HepG2 (cell line): Measurements from ENCODE around the gene LCMT2. TPM values are rescaled to one million over a fixed set of nuclear protein-coding genes. Genes with fewer than 3 reads are reported as not detected.

Source experiments
- BCL6 ChIP-seq: IDR thresholded peaks from 2 replicates; pipeline ENCODE4 v1.6.1; 2016; ENCODE audit warnings: missing genetic modification reagents, missing compliant biosample characterization
- CHD4 ChIP-seq: fragments of 200-600 bp; sonication (generic); IDR thresholded peaks from 2 replicates; pipeline ENCODE4 v1.7.0; 2017; ENCODE audit warnings: mild to moderate bottlenecking, low read length, borderline replicate concordance
- EED ChIP-seq: sonication (generic); formaldehyde crosslinking; IDR thresholded peaks from 2 replicates; pipeline ENCODE4 v1.5.0; 2020; ENCODE audit warnings: mild to moderate bottlenecking, missing genetic modification reagents
- ELF1 ChIP-seq: sonication (generic); formaldehyde crosslinking; IDR thresholded peaks from 2 replicates; pipeline ENCODE4 v1.4.0; 2020; ENCODE audit warnings: missing genetic modification reagents
- KDM5B ChIP-seq: sonication (generic); formaldehyde crosslinking; IDR thresholded peaks from 2 replicates; pipeline ENCODE4 v1.4.0; 2020; ENCODE audit warnings: missing genetic modification reagents, mild to moderate bottlenecking, borderline replicate concordance
- NCOA1 ChIP-seq: sonication (generic); formaldehyde crosslinking; IDR thresholded peaks from 2 replicates; pipeline ENCODE4 v1.9.0; 2021; ENCODE audit warnings: missing genetic modification reagents
- NFYB ChIP-seq: sonication (generic); formaldehyde crosslinking; IDR thresholded peaks from 2 replicates; pipeline ENCODE4 v1.4.0; 2020; ENCODE audit warnings: missing genetic modification reagents
- REPIN1 ChIP-seq: sonication (generic); formaldehyde crosslinking; IDR thresholded peaks from 2 replicates; pipeline ENCODE4 v1.8.0; 2022; ENCODE audit warnings: missing genetic modification reagents, low read depth, mild to moderate bottlenecking, borderline replicate concordance
- SMC3 ChIP-seq: IDR thresholded peaks from 2 replicates; pipeline ENCODE4 v1.6.1; 2011; ENCODE audit warnings: low read length, improper control_type of control experiment
- SNAPC2 ChIP-seq: sonication (generic); formaldehyde crosslinking; IDR thresholded peaks from 2 replicates; pipeline ENCODE4 v1.8.1; 2022; ENCODE audit warnings: mild to moderate bottlenecking, missing genetic modification reagents
- SP5 ChIP-seq: IDR thresholded peaks from 2 replicates; pipeline ENCODE4 v1.6.1; 2016; ENCODE audit warnings: low read depth, borderline replicate concordance
- STAT5B ChIP-seq: sonication (generic); formaldehyde crosslinking; IDR thresholded peaks from 2 replicates; pipeline ENCODE4 v1.4.0; 2020; ENCODE audit warnings: missing genetic modification reagents
- TCF7L2 ChIP-seq: IDR thresholded peaks from 2 replicates; pipeline ENCODE4 v1.6.1; 2011; ENCODE audit warnings: mild to moderate bottlenecking, low read depth, low read length, moderate library complexity
- ZBTB3 ChIP-seq: sonication (generic); formaldehyde crosslinking; IDR thresholded peaks from 2 replicates; pipeline ENCODE4 v1.4.0; 2020; ENCODE audit warnings: low read depth, mild to moderate bottlenecking, moderate library complexity, missing genetic modification reagents, borderline replicate concordance
- ZKSCAN1 ChIP-seq: fragments of 150-350 bp; IDR thresholded peaks from 2 replicates; pipeline ENCODE4 v1.6.1; 2014; ENCODE audit warnings: low read length
- ZNF761 ChIP-seq: sonication (generic); formaldehyde crosslinking; conservative IDR thresholded peaks from 2 replicates; pipeline ENCODE4 v1.4.0; 2020; ENCODE audit warnings: mild to moderate bottlenecking, missing genetic modification reagents
- ZNF816 ChIP-seq: sonication (generic); formaldehyde crosslinking; IDR thresholded peaks from 2 replicates; pipeline ENCODE4 v1.8.0; 2022; ENCODE audit warnings: missing genetic modification reagents, mild to moderate bottlenecking, borderline replicate concordance
- ZNF83 ChIP-seq: sonication (generic); formaldehyde crosslinking; IDR thresholded peaks from 2 replicates; pipeline ENCODE4 v1.4.0; 2020; ENCODE audit warnings: missing genetic modification reagents, mild to moderate bottlenecking, borderline replicate concordance
- polyA plus RNA-seq, 8 experiments: library from polyadenylated mRNA; depleted of rRNA in 3 of 8; stranded (reverse) in 7 of 8; unstranded in 1 of 8; fragments of >200 nt; fragmentation: Illumina TruSeq in 4 of 8; extraction: Trizol in 4 of 8; gene quantifications; 2 replicates each; pipeline versions ENCODE4 v1.2.1 to v1.2.3, GENCODE V29; 2011 to 2016; ENCODE audit warnings: low read depth in 4 of 8, missing spikeins in 1 of 8, mixed read lengths in 1 of 8; ENCODE audit not compliant: insufficient read depth in 1 of 8
- total RNA-seq, 5 experiments: library from RNA; depleted of rRNA; stranded (reverse); fragments of >200 nt; fragmentation: Illumina TruSeq; extraction: Trizol; gene quantifications; 2 replicates each; pipeline ENCODE4 v1.2.3, GENCODE V29; 2016; ENCODE audit warnings: low read depth in 1 of 5
- TF ChIP-seq, protein P1 (sequence below): sonication (generic); formaldehyde crosslinking; IDR thresholded peaks from 2 replicates; pipeline ENCODE4 v1.8.1; 2023; ENCODE audit warnings: mild to moderate bottlenecking, missing genetic modification reagents
- TF ChIP-seq, protein P2 (sequence below): sonication (generic); formaldehyde crosslinking; IDR thresholded peaks from 2 replicates; pipeline ENCODE4 v1.5.1; 2020; ENCODE audit warnings: mild to moderate bottlenecking, missing genetic modification reagents, borderline replicate concordance
- TF ChIP-seq, protein P3 (sequence below): IDR thresholded peaks from 2 replicates; pipeline ENCODE4 v1.6.1; 2016; ENCODE audit warnings: missing genetic modification reagents, missing compliant biosample characterization
- TF ChIP-seq, protein P4 (sequence below): sonication (generic); formaldehyde crosslinking; conservative IDR thresholded peaks from 2 replicates; pipeline ENCODE4 v1.4.0; 2020; ENCODE audit warnings: mild to moderate bottlenecking, missing genetic modification reagents, moderate library complexity
- TF ChIP-seq, protein P5 (sequence below): sonication (generic); formaldehyde crosslinking; IDR thresholded peaks from 2 replicates; pipeline ENCODE4 v1.4.0; 2020; ENCODE audit warnings: missing genetic modification reagents, borderline replicate concordance

Gene LCMT2
- total and polyA plus RNA-seq, 2 of the 13 experiments (the other 11 are each of a cell fraction or from before 2014, with no cell fraction given), result 6.9 to 9.1 TPM

DNA sequence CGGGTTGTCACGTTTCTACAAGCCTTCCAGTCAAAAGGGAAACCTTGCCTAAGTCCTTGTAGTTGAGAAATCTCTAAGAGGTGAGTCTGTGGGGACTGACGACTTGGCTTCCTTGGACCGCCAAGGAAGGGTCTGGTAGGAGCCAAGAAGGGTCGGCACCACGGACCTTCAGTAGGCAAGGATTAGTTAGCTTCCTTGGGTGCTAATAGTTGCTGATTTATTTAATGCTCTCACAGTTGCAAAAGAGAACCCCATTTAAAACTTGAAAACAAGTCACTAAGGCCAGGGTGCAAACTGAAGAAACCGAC, 361 bp upstream of the LCMT2 start (continued):
- TF ChIP-seq ELF1 (CRISPR knock-in tag), result no peak
- no peak for TF ChIP-seq SMC3
- TF ChIP-seq SNAPC2, result 0 out of 2 replicates have a peak, but pooled peaks have one; percentile 3
- no peak; the same call in 1 of the 2 replicates for TF ChIP-seq BCL6 (CRISPR knock-in tag)
- no peak for TF ChIP-seq STAT5B (CRISPR knock-in tag)
- no peak for TF ChIP-seq SP5 (CRISPR knock-in tag)
- TF ChIP-seq, protein P1, sequence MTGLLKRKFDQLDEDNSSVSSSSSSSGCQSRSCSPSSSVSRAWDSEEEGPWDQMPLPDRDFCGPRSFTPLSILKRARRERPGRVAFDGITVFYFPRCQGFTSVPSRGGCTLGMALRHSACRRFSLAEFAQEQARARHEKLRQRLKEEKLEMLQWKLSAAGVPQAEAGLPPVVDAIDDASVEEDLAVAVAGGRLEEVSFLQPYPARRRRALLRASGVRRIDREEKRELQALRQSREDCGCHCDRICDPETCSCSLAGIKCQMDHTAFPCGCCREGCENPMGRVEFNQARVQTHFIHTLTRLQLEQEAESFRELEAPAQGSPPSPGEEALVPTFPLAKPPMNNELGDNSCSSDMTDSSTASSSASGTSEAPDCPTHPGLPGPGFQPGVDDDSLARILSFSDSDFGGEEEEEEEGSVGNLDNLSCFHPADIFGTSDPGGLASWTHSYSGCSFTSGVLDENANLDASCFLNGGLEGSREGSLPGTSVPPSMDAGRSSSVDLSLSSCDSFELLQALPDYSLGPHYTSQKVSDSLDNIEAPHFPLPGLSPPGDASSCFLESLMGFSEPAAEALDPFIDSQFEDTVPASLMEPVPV (CRISPR knock-in tag), result no peak
- TF ChIP-seq, protein P2, sequence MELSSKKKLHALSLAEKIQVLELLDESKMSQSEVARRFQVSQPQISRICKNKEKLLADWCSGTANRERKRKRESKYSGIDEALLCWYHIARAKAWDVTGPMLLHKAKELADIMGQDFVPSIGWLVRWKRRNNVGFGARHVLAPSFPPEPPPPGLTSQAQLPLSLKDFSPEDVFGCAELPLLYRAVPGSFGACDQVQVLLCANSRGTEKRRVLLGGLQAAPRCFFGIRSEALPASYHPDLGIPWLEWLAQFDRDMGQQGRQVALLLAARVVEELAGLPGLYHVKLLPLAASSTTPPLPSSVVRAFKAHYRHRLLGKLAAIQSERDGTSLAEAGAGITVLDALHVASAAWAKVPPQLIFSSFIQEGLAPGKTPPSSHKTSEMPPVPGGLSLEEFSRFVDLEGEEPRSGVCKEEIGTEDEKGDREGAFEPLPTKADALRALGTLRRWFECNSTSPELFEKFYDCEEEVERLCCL (CRISPR knock-in tag), result no peak
- TF ChIP-seq, protein P3, sequence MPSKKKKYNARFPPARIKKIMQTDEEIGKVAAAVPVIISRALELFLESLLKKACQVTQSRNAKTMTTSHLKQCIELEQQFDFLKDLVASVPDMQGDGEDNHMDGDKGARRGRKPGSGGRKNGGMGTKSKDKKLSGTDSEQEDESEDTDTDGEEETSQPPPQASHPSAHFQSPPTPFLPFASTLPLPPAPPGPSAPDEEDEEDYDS, result no peak
- no peak for TF ChIP-seq ZKSCAN1
- TF ChIP-seq, protein P4, sequence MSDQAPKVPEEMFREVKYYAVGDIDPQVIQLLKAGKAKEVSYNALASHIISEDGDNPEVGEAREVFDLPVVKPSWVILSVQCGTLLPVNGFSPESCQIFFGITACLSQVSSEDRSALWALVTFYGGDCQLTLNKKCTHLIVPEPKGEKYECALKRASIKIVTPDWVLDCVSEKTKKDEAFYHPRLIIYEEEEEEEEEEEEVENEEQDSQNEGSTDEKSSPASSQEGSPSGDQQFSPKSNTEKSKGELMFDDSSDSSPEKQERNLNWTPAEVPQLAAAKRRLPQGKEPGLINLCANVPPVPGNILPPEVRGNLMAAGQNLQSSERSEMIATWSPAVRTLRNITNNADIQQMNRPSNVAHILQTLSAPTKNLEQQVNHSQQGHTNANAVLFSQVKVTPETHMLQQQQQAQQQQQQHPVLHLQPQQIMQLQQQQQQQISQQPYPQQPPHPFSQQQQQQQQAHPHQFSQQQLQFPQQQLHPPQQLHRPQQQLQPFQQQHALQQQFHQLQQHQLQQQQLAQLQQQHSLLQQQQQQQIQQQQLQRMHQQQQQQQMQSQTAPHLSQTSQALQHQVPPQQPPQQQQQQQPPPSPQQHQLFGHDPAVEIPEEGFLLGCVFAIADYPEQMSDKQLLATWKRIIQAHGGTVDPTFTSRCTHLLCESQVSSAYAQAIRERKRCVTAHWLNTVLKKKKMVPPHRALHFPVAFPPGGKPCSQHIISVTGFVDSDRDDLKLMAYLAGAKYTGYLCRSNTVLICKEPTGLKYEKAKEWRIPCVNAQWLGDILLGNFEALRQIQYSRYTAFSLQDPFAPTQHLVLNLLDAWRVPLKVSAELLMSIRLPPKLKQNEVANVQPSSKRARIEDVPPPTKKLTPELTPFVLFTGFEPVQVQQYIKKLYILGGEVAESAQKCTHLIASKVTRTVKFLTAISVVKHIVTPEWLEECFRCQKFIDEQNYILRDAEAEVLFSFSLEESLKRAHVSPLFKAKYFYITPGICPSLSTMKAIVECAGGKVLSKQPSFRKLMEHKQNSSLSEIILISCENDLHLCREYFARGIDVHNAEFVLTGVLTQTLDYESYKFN (CRISPR knock-in tag), result peak; percentile 30; the same call in 1 of the 2 replicates
- no peak for TF ChIP-seq KDM5B
- no peak for TF ChIP-seq REPIN1 (CRISPR knock-in tag)
- no peak for TF ChIP-seq NFYB (CRISPR knock-in tag)
- no peak for TF ChIP-seq ZNF83
- TF ChIP-seq ZNF761 (CRISPR knock-in tag), result no peak
- TF ChIP-seq, protein P5, sequence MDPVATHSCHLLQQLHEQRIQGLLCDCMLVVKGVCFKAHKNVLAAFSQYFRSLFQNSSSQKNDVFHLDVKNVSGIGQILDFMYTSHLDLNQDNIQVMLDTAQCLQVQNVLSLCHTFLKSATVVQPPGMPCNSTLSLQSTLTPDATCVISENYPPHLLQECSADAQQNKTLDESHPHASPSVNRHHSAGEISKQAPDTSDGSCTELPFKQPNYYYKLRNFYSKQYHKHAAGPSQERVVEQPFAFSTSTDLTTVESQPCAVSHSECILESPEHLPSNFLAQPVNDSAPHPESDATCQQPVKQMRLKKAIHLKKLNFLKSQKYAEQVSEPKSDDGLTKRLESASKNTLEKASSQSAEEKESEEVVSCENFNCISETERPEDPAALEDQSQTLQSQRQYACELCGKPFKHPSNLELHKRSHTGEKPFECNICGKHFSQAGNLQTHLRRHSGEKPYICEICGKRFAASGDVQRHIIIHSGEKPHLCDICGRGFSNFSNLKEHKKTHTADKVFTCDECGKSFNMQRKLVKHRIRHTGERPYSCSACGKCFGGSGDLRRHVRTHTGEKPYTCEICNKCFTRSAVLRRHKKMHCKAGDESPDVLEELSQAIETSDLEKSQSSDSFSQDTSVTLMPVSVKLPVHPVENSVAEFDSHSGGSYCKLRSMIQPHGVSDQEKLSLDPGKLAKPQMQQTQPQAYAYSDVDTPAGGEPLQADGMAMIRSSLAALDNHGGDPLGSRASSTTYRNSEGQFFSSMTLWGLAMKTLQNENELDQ, result no peak
- TF ChIP-seq ZBTB3, result 0 out of 2 replicates have a peak, but pooled peaks have one; percentile 25
- no peak for TF ChIP-seq ZNF816 (CRISPR knock-in tag)
- no peak for TF ChIP-seq TCF7L2
- no peak for TF ChIP-seq NCOA1 (CRISPR knock-in tag)
- TF ChIP-seq EED, result no peak
- no peak for TF ChIP-seq CHD4
